GM19099 (cell line): ENCODE measurements around the gene RAC2.
A peak's percentile ranks its signal among the peaks of the same experiment; 100 is the strongest.

Experiments
- POLR2A ChIP-seq: IDR thresholded peaks from 3 replicates; pipeline ENCODE4 v1.6.1; 2011; ENCODE audit warnings: low read depth; ENCODE audit not compliant: insufficient read length; ENCODE audit errors: extremely low read depth

RAC2 gene

GRCh38 chr22:37226087-37226486 is 18.0 kb downstream of the RAC2 start:
- TF ChIP-seq POLR2A, result no peak

- TF ChIP-seq POLR2A, result no peak
Measured at GRCh38 chr22:37225481-37225880, 18.6 kb downstream of the RAC2 start.

DNA sequence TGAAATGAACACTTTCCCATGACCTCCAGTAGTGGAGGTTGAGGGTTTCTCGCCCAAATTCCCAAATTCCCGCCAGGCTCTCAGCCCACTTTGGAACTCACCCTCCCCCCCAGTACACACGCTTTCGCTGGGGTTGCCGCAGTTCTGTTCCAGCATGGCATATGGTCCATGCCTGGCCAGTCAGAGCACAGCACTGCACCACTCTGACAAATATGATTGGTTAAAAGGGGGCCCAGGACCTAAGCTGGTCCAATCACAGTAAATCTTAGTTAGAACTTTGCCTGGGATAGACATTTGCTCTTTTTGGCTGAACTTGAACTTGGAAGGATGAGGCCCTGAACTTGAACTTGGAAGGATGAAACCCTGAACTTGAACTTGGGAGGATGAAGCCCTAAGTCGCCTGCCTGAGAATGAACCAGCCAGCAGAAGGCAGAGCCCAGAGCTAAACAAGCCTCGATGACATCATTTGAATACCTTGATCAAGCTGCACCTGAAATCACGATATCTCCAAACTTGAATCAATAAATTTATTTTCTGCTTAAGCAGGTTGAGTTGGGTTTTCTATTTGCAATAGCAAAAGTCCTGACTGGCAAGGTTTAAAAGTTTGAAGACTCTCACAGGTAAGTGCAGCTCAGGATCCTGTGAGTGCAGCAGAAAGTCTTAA is 19.2 kb downstream of the RAC2 start:
- TF ChIP-seq POLR2A, result no peak

GRCh38 chr22:37223965-37224551 is 20.0 kb downstream of the RAC2 start:
- no peak for TF ChIP-seq POLR2A

- TF ChIP-seq POLR2A, result peak; percentile 7
Measured at GRCh38 chr22:37222440-37222971, 21.6 kb downstream of the RAC2 start.

DNA sequence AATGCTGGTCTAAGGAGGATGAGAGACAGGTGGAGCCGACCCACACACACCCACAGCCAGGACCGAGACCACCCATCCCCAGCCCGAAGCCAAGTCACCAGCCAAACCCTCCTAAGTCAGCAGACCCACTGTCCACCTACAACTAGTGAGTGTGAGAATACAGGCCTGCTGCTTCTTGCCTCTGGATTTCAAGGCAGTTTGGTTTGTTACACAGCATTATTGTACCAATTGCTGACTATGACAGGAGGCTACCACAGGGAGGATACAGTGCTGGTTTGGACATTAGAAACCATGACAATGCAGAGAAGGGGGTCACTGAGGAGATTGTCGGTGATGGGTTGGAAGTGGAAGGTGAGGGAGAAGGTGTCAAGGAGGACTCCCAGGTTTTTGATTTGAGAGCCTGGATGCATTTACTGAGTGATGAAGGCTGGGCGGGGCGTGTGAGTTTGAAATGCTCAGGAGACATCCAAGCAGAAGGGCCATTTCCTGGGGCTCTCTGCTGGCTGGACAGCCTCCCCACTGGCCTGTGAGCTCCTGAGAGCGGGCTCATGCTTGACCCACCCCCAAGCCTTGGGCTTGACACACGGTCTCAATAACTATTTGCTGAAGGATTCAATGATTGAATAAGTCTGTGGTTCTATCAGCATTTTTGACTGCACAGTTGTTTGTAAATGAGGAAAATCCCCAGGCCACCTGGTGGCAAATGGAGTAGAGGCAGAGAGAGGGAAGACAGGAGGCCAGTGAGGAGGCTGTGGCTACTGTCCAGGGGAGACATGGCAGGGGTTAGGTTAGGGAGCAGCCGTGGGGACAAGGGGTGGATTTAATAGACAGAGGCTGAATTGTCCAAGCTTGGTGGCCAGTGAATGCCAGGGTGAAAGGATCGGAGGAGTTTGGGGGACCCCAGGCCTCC is 22.4 kb downstream of the RAC2 start:
- no peak for TF ChIP-seq POLR2A

- peak; percentile 47 for TF ChIP-seq POLR2A
Measured at GRCh38 chr22:37220543-37220981, 23.5 kb downstream of the RAC2 start.

- TF ChIP-seq POLR2A, result peak; percentile 40
Measured at GRCh38 chr22:37219533-37219932, 24.5 kb downstream of the RAC2 start.

GRCh38 chr22:37218771-37219411 is 25.2 kb downstream of the RAC2 start:
- peak; percentile 45 for TF ChIP-seq POLR2A

DNA sequence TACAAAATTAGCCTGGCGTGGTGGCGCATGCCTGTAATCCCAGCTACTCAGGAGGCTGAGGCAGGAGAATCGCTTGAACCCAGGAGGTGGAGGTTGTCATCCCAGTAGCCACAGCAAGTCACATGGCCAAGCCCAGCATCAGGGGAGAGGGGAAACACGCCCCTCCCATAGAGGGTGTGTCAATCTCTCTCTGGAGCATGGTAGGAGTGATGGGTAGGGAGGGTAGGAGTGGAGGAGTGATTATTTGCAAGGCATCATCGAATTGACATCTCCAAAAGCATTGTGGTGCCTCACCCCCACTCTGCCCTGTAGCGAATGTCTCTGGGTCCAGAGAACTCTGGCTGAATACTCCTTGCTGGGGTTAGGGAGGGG is 25.7 kb downstream of the RAC2 start:
- TF ChIP-seq POLR2A, result no peak

GRCh38 chr22:37215890-37216289 is 28.2 kb downstream of the RAC2 start:
- no peak for TF ChIP-seq POLR2A

GRCh38 chr22:37214731-37215030 is 29.4 kb downstream of the RAC2 start:
- no peak for TF ChIP-seq POLR2A

DNA sequence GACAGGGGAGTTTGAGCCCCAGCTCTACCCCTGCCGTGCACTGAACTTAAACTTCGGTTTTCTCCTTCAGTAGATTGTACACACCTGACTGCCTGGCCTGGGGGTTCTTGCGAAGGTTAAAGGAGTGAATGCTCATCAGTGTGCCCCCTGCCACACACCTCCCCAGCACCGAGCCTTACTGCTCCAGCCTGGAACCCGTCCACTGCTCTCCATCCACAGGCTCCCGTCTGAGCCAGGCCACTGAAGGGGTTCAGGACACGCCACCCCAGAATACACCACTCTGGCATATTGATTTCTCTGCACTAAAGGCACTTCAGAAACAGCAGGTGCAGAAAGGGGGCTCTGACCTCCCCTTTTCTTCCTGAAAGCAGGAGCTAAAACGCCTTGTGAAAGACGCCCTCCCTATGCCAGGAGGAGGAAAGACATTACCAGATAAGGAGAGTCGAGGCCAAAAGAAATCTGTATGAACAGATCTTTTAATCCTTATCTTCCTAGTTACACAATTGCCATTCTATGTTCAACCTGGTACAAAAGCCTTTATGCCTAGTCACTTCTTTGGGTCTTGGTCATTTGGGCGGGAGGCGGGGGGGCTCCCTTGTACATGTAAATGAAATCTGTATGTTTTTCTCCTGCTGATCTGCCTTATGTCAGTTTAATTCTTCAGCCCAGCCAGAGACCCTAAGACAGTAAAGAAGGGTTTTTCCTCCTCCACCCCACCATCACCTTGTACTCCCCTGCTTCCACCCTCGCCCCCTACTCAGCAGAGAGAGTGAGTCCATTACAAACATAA is 29.9 kb downstream of the RAC2 start:
- no peak for TF ChIP-seq POLR2A

DNA sequence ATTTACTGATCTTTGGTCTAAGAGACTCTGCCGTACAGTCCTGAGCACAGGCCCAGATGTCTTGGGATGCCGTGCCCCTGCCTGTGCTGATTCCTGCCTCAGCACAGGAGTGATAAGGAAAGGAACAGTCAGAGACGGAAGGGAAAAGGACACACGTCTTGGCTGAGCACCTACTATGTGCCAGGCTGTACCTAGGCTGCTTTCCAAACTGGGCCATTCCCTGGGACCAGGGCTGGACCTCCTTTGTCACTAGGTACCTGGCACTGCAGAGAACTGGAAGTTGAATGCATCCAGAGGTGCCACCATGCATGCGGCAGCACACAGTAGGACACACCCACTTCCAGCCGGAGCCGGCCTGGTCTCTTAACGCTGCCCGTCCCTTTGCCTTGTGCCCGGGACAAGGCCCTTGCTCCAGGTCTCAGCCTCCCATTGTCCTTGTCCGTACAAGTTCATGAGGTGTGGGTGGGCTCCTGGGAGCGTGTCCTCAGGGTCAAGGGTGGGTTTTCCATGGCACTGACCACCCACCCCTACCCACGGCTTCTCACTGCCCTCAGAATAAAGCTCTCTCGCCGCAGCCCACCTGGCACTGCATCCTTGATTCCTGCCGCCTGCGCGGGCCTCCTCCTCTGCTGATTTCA is 30.7 kb downstream of the RAC2 start:
- no peak for TF ChIP-seq POLR2A

DNA sequence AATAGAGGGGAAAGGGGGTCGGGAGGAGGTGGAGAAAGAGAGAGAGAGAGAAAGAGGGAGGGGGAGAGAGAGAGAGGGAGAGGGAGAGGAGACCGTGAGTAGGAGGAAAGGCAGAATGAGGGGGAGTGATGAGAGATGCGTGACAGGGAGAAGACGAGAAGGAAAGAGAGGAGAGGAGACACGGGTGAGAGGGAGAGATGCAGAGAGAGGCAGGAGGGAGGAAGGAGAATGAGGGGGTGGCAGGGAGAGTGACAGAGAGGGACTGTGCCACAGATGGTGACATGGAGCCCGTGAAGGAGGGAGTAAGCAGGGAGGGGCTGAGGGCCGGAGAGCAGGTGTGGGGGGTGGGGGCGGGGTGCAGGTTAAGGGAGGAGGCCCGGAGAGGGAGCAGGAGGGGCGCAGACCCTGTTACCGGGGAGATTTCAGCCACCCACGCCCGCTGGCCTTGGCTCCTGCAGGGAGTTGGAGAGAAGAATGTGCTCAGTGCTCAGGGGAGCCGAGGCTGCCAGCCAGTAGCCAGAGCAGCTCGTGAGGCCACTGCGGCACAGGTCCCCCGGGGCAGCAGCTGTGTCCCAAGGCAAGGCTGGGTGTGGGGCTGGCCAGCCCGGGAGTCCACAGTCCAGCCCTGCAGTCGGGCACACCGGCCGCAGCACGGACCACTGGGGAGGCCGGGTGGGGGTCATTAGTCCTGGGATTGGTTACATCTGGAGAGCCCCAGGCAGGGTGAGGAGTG is 31.7 kb downstream of the RAC2 start, which contains the start of gene SSTR3:
TSS of gene SSTR3 (minus strand) at position 304 of the 733 bp plus-strand sequence. CDS start 4,674 bp downstream, outside the sequence.
- no peak for TF ChIP-seq POLR2A
